GM12878 (cell line): Measurements from ENCODE around the gene GBA2. TPM values are rescaled to one million over a fixed set of nuclear protein-coding genes. Genes with fewer than 3 reads are reported as not detected.

Experiments
- ATAC-seq: fragments of 200-7000 bp; cut with Tn5 transposase; 3 replicates; pipeline ENCODE4 v1.9.1; 2020; ENCODE audit warnings: mild to moderate bottlenecking, moderate library complexity
- BruUV-seq: library from RNA; stranded (reverse); fragments of 400-500 nt; replicated peaks from 2 replicates; lab custom pipeline; 2021; lab: Mats Ljungman, UMichigan
- CTCF ChIA-PET: fragments of 300-600 bp; sonication (Branson Sonifier 250); formaldehyde crosslinking; extraction: SDS; loops from one replicate; lab custom pipeline; 2021; ENCODE audit warnings: inconsistent platforms; lab: Yijun Ruan, JAX
- POLR2A ChIA-PET: fragments of 350-600 bp; formaldehyde crosslinking; extraction: SDS; loops from one replicate; lab custom pipeline; 2021; ENCODE audit warnings: inconsistent platforms; lab: Charles Lee
- RAD21 ChIA-PET: fragments of 300-600 bp; sonication (Branson Sonifier 250); formaldehyde crosslinking; loops from one replicate; lab custom pipeline; 2023; ENCODE audit warnings: antibody characterized with exemption; ENCODE audit not compliant: unreplicated experiment; lab: Charles Lee
- SMC1A ChIA-PET: fragments of 300-600 bp; sonication (Branson Sonifier 250); formaldehyde crosslinking; loops from one replicate; lab custom pipeline; 2023; ENCODE audit not compliant: unreplicated experiment, uncharacterized antibody; lab: Charles Lee
- DNase-seq: peaks from one replicate; pipeline ENCODE4 v3.0.0-alpha.2; 2011; ENCODE audit warnings: low read depth, low spot score
- FAIRE-seq: peaks from 3 replicates; lab custom pipeline; 2011; peaks lifted over from hg19 to GRCh38; lab: Jason Lieb, UNC
- H2AFZ ChIP-seq: 2 replicates; pipeline ENCODE4 v1.6.0; 2011; ENCODE audit warnings: low read depth, low read length, control low read depth; ENCODE audit not compliant: control insufficient read depth
- H3K27ac ChIP-seq: 2 replicates; pipeline ENCODE4 v1.5.1; 2011; ENCODE audit warnings: control low read depth; ENCODE audit not compliant: control insufficient read depth, insufficient read depth
- H3K27me3 ChIP-seq, 2 experiments: replicated peaks in 1 of 2; 2 replicates each; pipeline versions ENCODE4 v1.6.0 to v1.6.1; 2011; ENCODE audit warnings: low read length in 1 of 2; ENCODE audit not compliant: control insufficient read depth in 2 of 2, insufficient read depth in 2 of 2
- H3K36me3 ChIP-seq, 2 experiments: 2 replicates each; pipeline ENCODE4 v1.5.1; 2011; ENCODE audit warnings: low read length in 1 of 2; ENCODE audit not compliant: control insufficient read depth in 2 of 2, insufficient read depth in 2 of 2
- H3K4me1 ChIP-seq: 2 replicates; pipeline ENCODE4 v1.6.1; 2011; ENCODE audit warnings: mild to moderate bottlenecking, low read length, moderate library complexity, mixed read lengths; ENCODE audit not compliant: control insufficient read depth, insufficient read depth
- H3K4me2 ChIP-seq: 2 replicates; pipeline ENCODE4 v1.6.0; 2011; ENCODE audit warnings: control low read depth; ENCODE audit not compliant: control insufficient read depth, insufficient read depth
- H3K4me3 ChIP-seq: fragments of 200-600 bp; sonication (generic); 2 replicates; pipeline ENCODE4 v1.5.1; 2016
- H3K79me2 ChIP-seq: 2 replicates; pipeline ENCODE4 v1.6.0; 2011; ENCODE audit warnings: low read length; ENCODE audit not compliant: control insufficient read depth, insufficient read depth
- H3K9ac ChIP-seq: 2 replicates; pipeline ENCODE4 v1.8.0; 2011; ENCODE audit warnings: low read length, control low read depth, mixed read lengths; ENCODE audit not compliant: control insufficient read depth, insufficient read depth
- H3K9me3 ChIP-seq: replicated peaks from 3 replicates; pipeline ENCODE4 v1.5.1; 2011; ENCODE audit warnings: mild to moderate bottlenecking, low read length; ENCODE audit not compliant: control insufficient read depth, insufficient read depth
- H4K20me1 ChIP-seq: 2 replicates; pipeline ENCODE4 v1.6.0; 2011; ENCODE audit not compliant: control insufficient read depth, insufficient read depth
- BACH1 ChIP-seq: fragments of 450-650 bp; IDR thresholded peaks from 2 replicates; pipeline ENCODE4 v1.6.1; 2017; ENCODE audit warnings: mild to moderate bottlenecking, borderline replicate concordance
- CREM ChIP-seq: IDR thresholded peaks from 2 replicates; pipeline ENCODE4 v1.6.1; 2014; ENCODE audit warnings: antibody characterized with exemption, low read depth
- FOXK2 ChIP-seq: fragments of 450-650 bp; IDR thresholded peaks from 2 replicates; pipeline ENCODE4 v1.6.1; 2017; ENCODE audit warnings: mild to moderate bottlenecking, moderate library complexity
- IKZF2 ChIP-seq, 2 experiments: fragments of 450-650 bp; IDR thresholded peaks; 2 replicates each; pipeline ENCODE4 v1.6.1; 2017; ENCODE audit warnings: mild to moderate bottlenecking in 2 of 2, moderate library complexity in 2 of 2
- KLF5 ChIP-seq: fragments of 450-650 bp; IDR thresholded peaks from 2 replicates; pipeline ENCODE4 v1.6.1; 2014; ENCODE audit warnings: mild to moderate bottlenecking; ENCODE audit not compliant: partially characterized antibody
- MYB ChIP-seq: fragments of 150-350 bp; IDR thresholded peaks from 2 replicates; pipeline ENCODE4 v1.6.1; 2014; ENCODE audit warnings: mild to moderate bottlenecking, low read depth, low read length, borderline replicate concordance
- NFYA ChIP-seq: IDR thresholded peaks from 2 replicates; pipeline ENCODE4 v1.6.1; 2011; ENCODE audit warnings: low read depth, mild to moderate bottlenecking, low read length, improper control_type of control experiment, borderline replicate concordance
- PML ChIP-seq: IDR thresholded peaks from 2 replicates; pipeline ENCODE4 v1.6.1; 2012; ENCODE audit warnings: low read length, inconsistent platforms
- PRDM15 ChIP-seq: fragments of 450-650 bp; formaldehyde crosslinking; IDR thresholded peaks from 2 replicates; pipeline ENCODE4 v1.4.0; 2020; ENCODE audit warnings: mild to moderate bottlenecking, moderate library complexity
- RAD21 ChIP-seq: IDR thresholded peaks from 2 replicates; pipeline ENCODE4 v1.6.1; 2011; ENCODE audit warnings: mild to moderate bottlenecking, low read depth, low read length, moderate library complexity; ENCODE audit not compliant: insufficient read depth
- STAT3 ChIP-seq: IDR thresholded peaks from 2 replicates; pipeline ENCODE4 v1.6.1; 2011; ENCODE audit warnings: low read depth, low read length, improper control_type of control experiment
- ZNF384 ChIP-seq: IDR thresholded peaks from 2 replicates; pipeline ENCODE4 v1.6.1; 2012; ENCODE audit warnings: low read depth, mild to moderate bottlenecking, low read length, improper control_type of control experiment, borderline replicate concordance
- WGBS: methylation state at CpG from one replicate; pipeline ENCODE4 v1.1.6; 2016; ENCODE audit warnings: low lambda C conversion rate; ENCODE audit not compliant: insufficient replicate concordance, insufficient coverage; ENCODE audit errors: missing lambda C conversion rate; 5-methylcytosine and 5-hydroxymethylcytosine counted together
- in situ Hi-C: fragments of 300-500 bp; cut with MboI; formaldehyde crosslinking; loops from 9 replicates; pipeline ENCODE4 v1.14.3; 2018; ENCODE audit warnings: mixed read lengths
- intact Hi-C: fragments of 100-400 bp; cut with micrococcal nuclease; formaldehyde crosslinking; loops from one replicate; pipeline ENCODE4 v1.14.2; 2022; ENCODE audit not compliant: unreplicated experiment
- polyA plus RNA-seq, 11 experiments: library from polyadenylated mRNA; depleted of rRNA in 4 of 11; unstranded in 6 of 11; stranded (reverse) in 5 of 11; fragments of >200 nt; fragmentation: Nextera tagmentation in 4 of 11; fragmentation: Illumina TruSeq in 1 of 11; extraction: Ambion mirVana in 4 of 11; extraction: Trizol in 1 of 11; gene quantifications; 1 replicate in 1 of 11; 2 replicates in 10 of 11; pipeline versions ENCODE4 v1.2.1 to v1.2.3, GENCODE V29; 2011 to 2016; ENCODE audit warnings: inconsistent platforms in 2 of 11, missing spikeins in 2 of 11, low read depth in 1 of 11
- total RNA-seq, 4 experiments: library from RNA; depleted of rRNA in 3 of 4; stranded (reverse); fragments of >200 nt in 3 of 4; fragmentation: Illumina TruSeq in 1 of 4; extraction: Trizol in 1 of 4; gene quantifications; 2 replicates each; pipeline versions ENCODE4 v1.2.1 to v1.2.3, GENCODE V29; 2013 to 2021
- TF ChIP-seq, protein P1 (sequence below): IDR thresholded peaks from 2 replicates; pipeline ENCODE4 v1.6.1; 2012; ENCODE audit warnings: low read depth, low read length, improper control_type of control experiment

GBA2 gene
- total and polyA plus RNA-seq, 10 of the 15 experiments (the other 5 are each of a cell fraction or from before 2014, with no cell fraction given) = 15.3 to 45.1 (median 29.1) TPM

DNA sequence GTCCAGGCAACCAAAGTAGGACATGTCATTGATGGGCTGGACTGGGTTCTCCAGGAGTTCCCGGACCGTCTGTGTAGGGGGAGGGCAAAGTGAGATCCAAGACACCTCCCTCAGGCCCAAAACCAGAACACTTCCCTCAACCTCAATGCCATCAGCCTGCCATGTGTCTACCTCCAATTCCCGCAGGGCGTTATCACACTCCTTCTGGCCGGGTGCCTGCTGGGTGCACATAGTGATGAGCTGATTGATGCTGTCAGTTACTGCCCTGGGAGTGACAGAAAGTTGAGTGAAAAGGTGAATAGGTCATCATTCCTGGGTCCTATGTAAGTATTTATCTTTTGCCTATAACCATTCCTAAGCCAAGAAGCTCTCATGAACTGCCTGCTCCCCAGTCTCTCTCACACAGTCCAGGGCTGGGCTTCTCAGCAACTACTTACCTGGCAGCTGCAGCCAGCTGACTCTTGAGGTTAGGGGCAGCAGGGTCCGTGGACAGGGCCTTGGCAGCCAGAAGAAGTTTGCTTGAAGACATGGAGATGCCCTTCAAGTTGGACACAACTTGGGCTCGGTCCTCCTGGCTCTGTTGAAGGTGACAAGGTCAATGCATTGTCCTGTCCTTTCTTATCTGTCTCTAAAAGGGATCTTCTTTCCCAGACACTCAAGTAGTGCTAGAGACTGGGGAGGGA is 38.1 kb downstream of the GBA2 start:
- no peaks in the 10 kb centered on the region for H3K27me3 ChIP-seq
- ChIA-PET POLR2A (interaction anchor here (3.5 kb wide), 1 partner anchor 17 kb away, joined by 14 read pairs; no protein-coding TSS in a partner anchor), CTCF (interaction anchor here (0.6 to 5.8 kb wide), 5 partner anchors 15 to 50 kb away, joined by 3 to 39 read pairs (median 4); no protein-coding TSS in a partner anchor), SMC1A (interaction anchor here (0.6 to 2.7 kb wide), 2 partner anchors 17 to 85 kb away, joined by 3 to 10 read pairs; no protein-coding TSS in a partner anchor), RAD21 (no interaction called here)
- no peak overlapping the region for H3K9ac ChIP-seq
- in situ Hi-C loops = no loop called here
- 96% methylated on average over 7 of the region's 7 CpGs for WGBS
- H3K36me3 ChIP-seq = peaks cover 45 to 49% of the 10 kb centered on the region in 2 experiments
- H3K4me3 ChIP-seq = no peak overlapping the region
- ATAC-seq = no peak
- H3K79me2 ChIP-seq = no peaks in the 10 kb centered on the region
- intact Hi-C loops = no loop called here
- no peak overlapping the region for H3K27ac ChIP-seq
- H3K4me1 ChIP-seq = peaks cover 14% of the 10 kb centered on the region
- FAIRE-seq = no peak
- no peaks in the 10 kb centered on the region for H3K9me3 ChIP-seq
- H2AFZ ChIP-seq = no peak overlapping the region
- no peak for DNase-seq
- H4K20me1 ChIP-seq = no peaks in the 10 kb centered on the region
- TSS peak; percentile 46 for BruUV-seq
- H3K4me2 ChIP-seq = no peak overlapping the region
- TF ChIP-seq, protein P1, sequence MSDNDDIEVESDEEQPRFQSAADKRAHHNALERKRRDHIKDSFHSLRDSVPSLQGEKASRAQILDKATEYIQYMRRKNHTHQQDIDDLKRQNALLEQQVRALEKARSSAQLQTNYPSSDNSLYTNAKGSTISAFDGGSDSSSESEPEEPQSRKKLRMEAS = no peak
- TF ChIP-seq RAD21 = no peak
- no peak for TF ChIP-seq CREM
- no peak for TF ChIP-seq BACH1
- TF ChIP-seq KLF5 = no peak

DNA sequence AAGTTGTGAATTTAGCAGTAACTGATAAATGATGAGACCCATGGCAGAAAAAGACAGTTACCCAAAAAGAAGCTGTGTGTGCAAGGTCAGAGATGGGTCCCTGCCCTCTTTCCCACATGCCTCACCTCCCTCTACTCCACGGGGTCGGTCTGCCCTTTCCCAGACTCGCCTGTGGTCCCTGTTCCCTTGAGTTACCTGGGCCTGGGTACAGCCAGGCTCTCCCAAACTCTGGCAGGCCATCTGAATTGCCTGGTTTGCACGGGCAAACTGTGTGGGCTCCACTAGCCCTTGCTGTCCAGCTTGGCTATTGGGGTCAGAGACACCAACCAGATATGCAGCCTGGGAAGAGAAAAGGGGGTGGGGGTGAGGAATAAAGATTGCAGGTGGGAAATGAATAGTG is 40.9 kb downstream of the GBA2 start:
- no peak for ATAC-seq
- RAD21 ChIA-PET = no interaction called here
- TF ChIP-seq IKZF2 (IDR thresholded peaks at IDR 0.05) (no peak), MYB (no peak), STAT3 (no peak), ZNF384 (no peak), NFYA (no peak), FOXK2 (no peak), PRDM15 (CRISPR knock-in tag) (no peak), PML (no peak), CREM (no peak)

More for the DNA sequence above, 40.9 kb downstream of the GBA2 start:
- DNase-seq (no peak), FAIRE-seq (no peak)
- H3K36me3 ChIP-seq = peaks cover 56 to 68% of the 10 kb centered on the region in 2 experiments
- ChIA-PET POLR2A (interaction anchor here (1.1 to 1.4 kb wide), 3 partner anchors 11 to 19 kb away, joined by 3 to 4 read pairs (median 4); no protein-coding TSS in a partner anchor), CTCF (interaction anchor here (4.1 to 5.8 kb wide), 2 partner anchors 11 to 19 kb away, joined by 33 to 39 read pairs; no protein-coding TSS in a partner anchor), SMC1A (interaction anchor here (1.0 kb wide), 1 partner anchor 14 kb away, joined by 3 read pairs; no protein-coding TSS in a partner anchor)
- peaks cover 14% of the 10 kb centered on the region for H3K4me1 ChIP-seq
- no peaks in the 10 kb centered on the region for H3K9me3 ChIP-seq
- H2AFZ ChIP-seq = no peak overlapping the region
- H3K27ac ChIP-seq = no peak overlapping the region
- intact Hi-C loops = no loop called here
- no peaks in the 10 kb centered on the region for H4K20me1 ChIP-seq
- H3K79me2 ChIP-seq = no peaks in the 10 kb centered on the region
- no TSS peak for BruUV-seq
- no peaks in the 10 kb centered on the region for H3K27me3 ChIP-seq
- in situ Hi-C loops = no loop called here
- H3K4me3 ChIP-seq = no peak overlapping the region
- WGBS = 93% methylated on average over 4 of the region's 4 CpGs
- H3K9ac ChIP-seq = no peak overlapping the region
- H3K4me2 ChIP-seq = no peak overlapping the region
